HepG2 (cell line): ENCODE measurements around the gene GBP2. TPM values are rescaled to one million over a fixed set of nuclear protein-coding genes. Genes with fewer than 3 reads are reported as not detected.

Experiments
- ATAC-seq: fragments of 200-7000 bp; cut with Tn5 transposase; 3 replicates; pipeline ENCODE4 v1.9.1; 2020; ENCODE audit warnings: mild to moderate bottlenecking, moderate library complexity
- BruUV-seq: library from RNA; stranded (reverse); fragments of 400-500 nt; replicated peaks from 2 replicates; lab custom pipeline; 2021; lab: Mats Ljungman, UMichigan
- CTCF ChIA-PET: fragments of 300-600 bp; formaldehyde crosslinking; extraction: SDS; loops from one replicate; lab custom pipeline; 2021; ENCODE audit warnings: low total read pairs, inconsistent platforms, low intra/inter-chr PET ratio; lab: Yijun Ruan, JAX
- POLR2A ChIA-PET: fragments of 350-600 bp; sonication (Branson Sonifier 250); formaldehyde crosslinking; loops from one replicate; lab custom pipeline; 2020; ENCODE audit warnings: antibody characterized with exemption, inconsistent platforms; lab: Yijun Ruan, JAX
- DNase-seq: peaks from one replicate; pipeline ENCODE4 v3.0.0-alpha.2; 2015; ENCODE audit warnings: low spot score
- FAIRE-seq: peaks from 3 replicates; lab custom pipeline; 2011; peaks lifted over from hg19 to GRCh38; lab: Jason Lieb, UNC
- H2AFZ ChIP-seq: one replicate; pipeline ENCODE4 v1.6.1; 2011; ENCODE audit warnings: low read length, inconsistent platforms
- H3K27ac ChIP-seq: fragments of 300-600 bp; 3 replicates; pipeline ENCODE4 v1.8.0; 2011; ENCODE audit warnings: mixed run types, mild to moderate bottlenecking, mixed read lengths, low read length, inconsistent platforms; ENCODE audit not compliant: insufficient read depth; ENCODE audit errors: extremely low read length
- H3K27me3 ChIP-seq, 2 experiments: fragments of 200-600 bp in 1 of 2; 2 replicates in 1 of 2; 3 replicates in 1 of 2; pipeline versions ENCODE4 v1.6.0 to v1.8.0; 2011; ENCODE audit warnings: low read length in 2 of 2, mild to moderate bottlenecking in 2 of 2, moderate library complexity in 2 of 2, inconsistent platforms in 1 of 2; ENCODE audit not compliant: insufficient read depth in 2 of 2, control insufficient read depth in 1 of 2
- H3K36me3 ChIP-seq, 2 experiments: fragments of 200-600 bp in 1 of 2; replicated peaks in 1 of 2; 2 replicates in 1 of 2; 3 replicates in 1 of 2; pipeline versions ENCODE4 v1.5.1 to v1.8.0; 2011; ENCODE audit warnings: low read length in 2 of 2, inconsistent platforms in 1 of 2; ENCODE audit not compliant: insufficient read depth in 2 of 2, control insufficient read depth in 1 of 2
- H3K4me1 ChIP-seq: 2 replicates; pipeline ENCODE4 v1.5.1; 2012; ENCODE audit warnings: low read length, inconsistent platforms; ENCODE audit not compliant: insufficient read depth
- H3K4me2 ChIP-seq: 2 replicates; pipeline ENCODE4 v1.6.0; 2011; ENCODE audit warnings: low read depth, low read length, inconsistent platforms
- H3K4me3 ChIP-seq, 3 experiments: fragments of 200-600 bp in 1 of 3; sonication (generic), shearing (Covaris generic) in 1 of 3; replicated peaks in 1 of 3; 2 replicates each; pipeline ENCODE4 v1.5.1; 2011 to 2016; ENCODE audit warnings: low read length in 3 of 3, inconsistent platforms in 2 of 3, low read depth in 2 of 3, mild to moderate bottlenecking in 2 of 3, control low read depth in 1 of 3, mixed read lengths in 1 of 3; ENCODE audit not compliant: insufficient read depth in 1 of 3
- H3K79me2 ChIP-seq: one replicate; pipeline ENCODE4 v1.6.1; 2011; ENCODE audit warnings: low read length, inconsistent platforms; ENCODE audit not compliant: insufficient read depth
- H3K9ac ChIP-seq: 2 replicates; pipeline ENCODE4 v1.6.0; 2011; ENCODE audit warnings: mild to moderate bottlenecking, low read depth, low read length, inconsistent platforms; ENCODE audit not compliant: insufficient read depth
- H3K9me3 ChIP-seq: 2 replicates; pipeline ENCODE4 v1.5.1; 2012; ENCODE audit warnings: mild to moderate bottlenecking, low read length
- H4K20me1 ChIP-seq: 2 replicates; pipeline ENCODE4 v1.6.0; 2011; ENCODE audit warnings: inconsistent platforms, mild to moderate bottlenecking, low read length, moderate library complexity; ENCODE audit not compliant: insufficient read depth
- AHDC1 ChIP-seq: sonication (generic); formaldehyde crosslinking; IDR thresholded peaks from 2 replicates; pipeline ENCODE4 v1.5.1; 2020; ENCODE audit warnings: mild to moderate bottlenecking, missing genetic modification reagents, borderline replicate concordance
- ARNT ChIP-seq: fragments of 450-650 bp; IDR thresholded peaks from 2 replicates; pipeline ENCODE4 v1.6.1; 2017
- KDM5B ChIP-seq: sonication (generic); formaldehyde crosslinking; IDR thresholded peaks from 2 replicates; pipeline ENCODE4 v1.4.0; 2020; ENCODE audit warnings: missing genetic modification reagents, mild to moderate bottlenecking, borderline replicate concordance
- MXI1 ChIP-seq: IDR thresholded peaks from 3 replicates; pipeline ENCODE4 v1.6.1; 2012; ENCODE audit warnings: low read depth, low read length, inconsistent platforms, borderline replicate concordance
- RNF219 ChIP-seq: sonication (generic); formaldehyde crosslinking; IDR thresholded peaks from 2 replicates; pipeline ENCODE4 v1.5.0; 2020; ENCODE audit warnings: mild to moderate bottlenecking, missing genetic modification reagents
- RORA ChIP-seq: sonication (generic); formaldehyde crosslinking; IDR thresholded peaks from 2 replicates; pipeline ENCODE4 v1.5.0; 2020; ENCODE audit warnings: mild to moderate bottlenecking, missing genetic modification reagents, moderate library complexity
- TFAP4 ChIP-seq: sonication (generic); IDR thresholded peaks from 2 replicates; pipeline ENCODE4 v1.6.1; 2016; ENCODE audit warnings: low read depth, borderline replicate concordance
- XRCC5 ChIP-seq: fragments of 200-400 bp; formaldehyde crosslinking; optimal IDR thresholded peaks from 2 replicates; pipeline ENCODE3; 2017; ENCODE audit warnings: mild to moderate bottlenecking, low read length
- ZBTB21 ChIP-seq: sonication (generic); formaldehyde crosslinking; IDR thresholded peaks from 2 replicates; pipeline ENCODE4 v1.4.0; 2020; ENCODE audit warnings: missing genetic modification reagents
- ZNF17 ChIP-seq: sonication (generic); formaldehyde crosslinking; IDR thresholded peaks from 2 replicates; pipeline ENCODE4 v1.5.0; 2020; ENCODE audit warnings: mild to moderate bottlenecking, missing genetic modification reagents
- ZNF275 ChIP-seq: sonication (generic); formaldehyde crosslinking; IDR thresholded peaks from 2 replicates; pipeline ENCODE4 v1.8.0; 2022; ENCODE audit warnings: missing genetic modification reagents, mild to moderate bottlenecking, inconsistent platforms, borderline replicate concordance
- ZNF30 ChIP-seq: sonication (generic); formaldehyde crosslinking; IDR thresholded peaks from 2 replicates; pipeline ENCODE4 v1.5.0; 2020; ENCODE audit warnings: mild to moderate bottlenecking, missing genetic modification reagents
- ZNF616 ChIP-seq: sonication (generic); formaldehyde crosslinking; IDR thresholded peaks from 2 replicates; pipeline ENCODE4 v1.5.0; 2020; ENCODE audit warnings: low read depth, mild to moderate bottlenecking, missing genetic modification reagents
- ZNF644 ChIP-seq: IDR thresholded peaks from 2 replicates; pipeline ENCODE4 v1.6.1; 2016; ENCODE audit warnings: low read depth
- WGBS: methylation state at CpG from one replicate; pipeline ENCODE4 v1.1.6; 2017; ENCODE audit warnings: low lambda C conversion rate; 5-methylcytosine and 5-hydroxymethylcytosine counted together
- in situ Hi-C: cut with HindIII; loops from 2 replicates; pipeline ENCODE4 v1.10.0; 2017; ENCODE audit warnings: low pct_unique_long_range_greater_than_20kb; ENCODE audit not compliant: extremely low pct_ligation_motif_present
- intact Hi-C: fragments of 100-400 bp; cut with micrococcal nuclease; formaldehyde crosslinking; loops from one replicate; pipeline ENCODE4 v1.10.0; 2022; ENCODE audit not compliant: unreplicated experiment
- polyA plus RNA-seq, 8 experiments: library from polyadenylated mRNA; depleted of rRNA in 3 of 8; stranded (reverse) in 7 of 8; unstranded in 1 of 8; fragments of >200 nt; fragmentation: Illumina TruSeq in 4 of 8; extraction: Trizol in 4 of 8; gene quantifications; 2 replicates each; pipeline versions ENCODE4 v1.2.1 to v1.2.3, GENCODE V29; 2011 to 2016; ENCODE audit warnings: low read depth in 4 of 8, missing spikeins in 1 of 8, mixed read lengths in 1 of 8; ENCODE audit not compliant: insufficient read depth in 1 of 8
- total RNA-seq, 5 experiments: library from RNA; depleted of rRNA; stranded (reverse); fragments of >200 nt; fragmentation: Illumina TruSeq; extraction: Trizol; gene quantifications; 2 replicates each; pipeline ENCODE4 v1.2.3, GENCODE V29; 2016; ENCODE audit warnings: low read depth in 1 of 5

Gene GBP2
- total and polyA plus RNA-seq, 2 of the 13 experiments (the other 11 are each of a cell fraction or from before 2014, with no cell fraction given): 5.1 to 6.2 TPM

- H3K27ac ChIP-seq: no peak overlapping the region
- TF ChIP-seq ZNF616 (CRISPR knock-in tag) (no peak), RNF219 (CRISPR knock-in tag) (no peak), ZNF275 (no peak), ZNF644 (no peak), ZNF30 (CRISPR knock-in tag) (no peak), ARNT (no peak), XRCC5 (no peak), RORA (CRISPR knock-in tag) (no peak), TFAP4 (no peak), MXI1 (no peak), AHDC1 (no peak), ZBTB21 (CRISPR knock-in tag) (no peak), ZNF17 (CRISPR knock-in tag) (no peak), KDM5B (CRISPR knock-in tag) (no peak)
- H3K4me2 ChIP-seq: no peak overlapping the region
- no TSS peak for BruUV-seq
- no peaks in the 10 kb centered on the region for H3K9me3 ChIP-seq
- CTCF ChIA-PET: interaction anchor here (0.7 to 2.2 kb wide), 2 partner anchors 64 to 151 kb away, joined by 4 to 7 read pairs; no protein-coding TSS in a partner anchor
- WGBS: 21% methylated on average over 3 of the region's 3 CpGs
- POLR2A ChIA-PET: no interaction called here
- in situ Hi-C loops: no loop called here
- H3K4me3 ChIP-seq: no peak overlapping the region
- DNase-seq (no peak), ATAC-seq (no peak), FAIRE-seq (no peak)
- H4K20me1 ChIP-seq: no peaks in the 10 kb centered on the region
- H2AFZ ChIP-seq: no peak overlapping the region
- no peaks in the 10 kb centered on the region for H3K4me1 ChIP-seq
- no peaks in the 10 kb centered on the region for H3K36me3 ChIP-seq
- H3K9ac ChIP-seq: no peak overlapping the region
- intact Hi-C loops: loop anchor here (1.0 kb wide), 1 partner anchor 152 kb away; no protein-coding TSS in a partner anchor
- no peaks in the 10 kb centered on the region for H3K27me3 ChIP-seq
- H3K79me2 ChIP-seq: no peaks in the 10 kb centered on the region
Observed at GRCh38 chr1:89149976-89150375, 24.1 kb upstream of the GBP2 start.
